Renal pelvis (tissue), 12 donors: ENCODE data around the gene PCDH19. TPM values are rescaled to one million over a fixed set of nuclear protein-coding genes. Genes with fewer than 3 reads are reported as not detected.
"Not testable (repeated sequence)": the region's sequence is repeated elsewhere in the genome, so short reads cannot be mapped to it uniquely, and the experiment has no call there.

Experiments used
- DNase-seq: peaks from one replicate; pipeline ENCODE4 v3.0.0-alpha.2; 2013
- long read RNA-seq, 16 experiments: transcript quantifications; one replicate each; lab custom pipeline, GENCODE V29; 2026
- polyA plus RNA-seq, 3 donors: library from polyadenylated mRNA; unstranded; fragments of 120-200 nt; gene quantifications; one replicate each; pipeline ENCODE4 v1.2.1, GENCODE V29; 2013; ENCODE audit not compliant: insufficient read length in 3 of 3

Gene PCDH19, protein sequence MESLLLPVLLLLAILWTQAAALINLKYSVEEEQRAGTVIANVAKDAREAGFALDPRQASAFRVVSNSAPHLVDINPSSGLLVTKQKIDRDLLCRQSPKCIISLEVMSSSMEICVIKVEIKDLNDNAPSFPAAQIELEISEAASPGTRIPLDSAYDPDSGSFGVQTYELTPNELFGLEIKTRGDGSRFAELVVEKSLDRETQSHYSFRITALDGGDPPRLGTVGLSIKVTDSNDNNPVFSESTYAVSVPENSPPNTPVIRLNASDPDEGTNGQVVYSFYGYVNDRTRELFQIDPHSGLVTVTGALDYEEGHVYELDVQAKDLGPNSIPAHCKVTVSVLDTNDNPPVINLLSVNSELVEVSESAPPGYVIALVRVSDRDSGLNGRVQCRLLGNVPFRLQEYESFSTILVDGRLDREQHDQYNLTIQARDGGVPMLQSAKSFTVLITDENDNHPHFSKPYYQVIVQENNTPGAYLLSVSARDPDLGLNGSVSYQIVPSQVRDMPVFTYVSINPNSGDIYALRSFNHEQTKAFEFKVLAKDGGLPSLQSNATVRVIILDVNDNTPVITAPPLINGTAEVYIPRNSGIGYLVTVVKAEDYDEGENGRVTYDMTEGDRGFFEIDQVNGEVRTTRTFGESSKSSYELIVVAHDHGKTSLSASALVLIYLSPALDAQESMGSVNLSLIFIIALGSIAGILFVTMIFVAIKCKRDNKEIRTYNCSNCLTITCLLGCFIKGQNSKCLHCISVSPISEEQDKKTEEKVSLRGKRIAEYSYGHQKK (N-terminal part only)
- polyA plus RNA-seq, result 1 to 10 TPM; 1.6 to 2.8 (median 2.3) TPM
- long read RNA-seq, donor 1, result 0 reads
- long read RNA-seq, donor 2, result 0 reads
- long read RNA-seq, donor 3, result 0 reads
- long read RNA-seq, donor 4, result 0 reads
- long read RNA-seq, donor 5, result 0 reads
- long read RNA-seq, donor 6, result 0 reads
- long read RNA-seq, donor 7, full-length matches to known transcripts, result 1 of 1 reads
- long read RNA-seq, donor 7, partial matches to known transcripts, result 0 of 1 reads
- long read RNA-seq, donor 7, other reads (novel, unspliced or antisense), result 0 of 1 reads
- long read RNA-seq, donor 8, result 0 reads
- long read RNA-seq, donor 9, result 0 reads
- long read RNA-seq, donor 10, result 0 reads
- long read RNA-seq, donor 11, result 0 reads
- long read RNA-seq, donor 12, result 0 reads
- long read RNA-seq, donor 13, result 0 reads
- long read RNA-seq, donor 14, result 0 reads
- long read RNA-seq, donor 15, result 0 reads
- long read RNA-seq, donor 16, result 0 reads

- no peak for DNase-seq
Observed at GRCh38 chrX:100409610-100410590, at the start of gene PCDH19. PCDH19 (minus strand) TSS chrX:100410273; CDS start chrX:100408597, 1,676 bp downstream.

DNA sequence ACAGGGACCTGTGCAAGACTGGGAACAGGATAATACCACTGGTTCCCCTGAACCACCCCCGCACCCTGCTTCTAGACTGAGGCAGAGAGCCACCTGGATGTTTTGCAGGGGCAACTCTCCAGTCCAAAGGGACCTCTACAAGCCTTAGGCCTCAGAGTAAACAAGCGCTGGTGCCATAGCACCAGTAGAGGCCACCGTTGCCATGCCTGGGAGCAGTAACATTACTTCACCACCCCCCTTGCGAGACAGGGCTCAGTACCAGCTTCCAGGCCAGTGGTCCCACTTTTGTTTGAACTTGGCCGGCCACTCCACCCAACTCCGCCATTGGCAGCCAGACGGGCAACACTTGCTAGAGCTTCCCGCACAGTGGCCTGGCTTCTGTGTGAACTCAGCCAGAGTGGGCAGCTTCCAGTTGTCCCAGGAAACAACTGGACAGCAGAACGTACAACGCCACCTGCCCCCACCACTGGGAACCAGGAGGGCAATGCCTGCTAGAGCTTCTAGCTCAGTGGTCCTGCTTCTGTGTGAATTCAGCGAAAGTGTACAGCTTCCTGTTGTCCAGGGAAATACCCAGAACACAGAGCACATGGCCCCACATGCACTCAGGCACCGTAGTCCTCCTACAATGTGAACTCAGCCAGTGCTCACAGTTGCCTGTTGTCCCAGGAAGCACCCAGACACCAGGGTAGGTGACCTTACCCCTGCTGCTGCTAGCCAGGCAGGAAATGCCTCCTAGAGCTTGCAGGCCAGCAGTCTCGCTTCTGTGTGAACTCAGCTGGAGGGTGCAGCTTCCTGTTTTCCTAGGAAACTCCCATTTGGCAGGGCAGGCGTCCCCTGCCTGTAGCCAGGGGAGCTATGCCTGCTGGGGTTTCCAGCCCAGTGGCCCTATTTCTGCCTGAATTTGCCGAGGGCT is 39.9 kb upstream of the PCDH19 start:
- DNase-seq, result no peak

DNA sequence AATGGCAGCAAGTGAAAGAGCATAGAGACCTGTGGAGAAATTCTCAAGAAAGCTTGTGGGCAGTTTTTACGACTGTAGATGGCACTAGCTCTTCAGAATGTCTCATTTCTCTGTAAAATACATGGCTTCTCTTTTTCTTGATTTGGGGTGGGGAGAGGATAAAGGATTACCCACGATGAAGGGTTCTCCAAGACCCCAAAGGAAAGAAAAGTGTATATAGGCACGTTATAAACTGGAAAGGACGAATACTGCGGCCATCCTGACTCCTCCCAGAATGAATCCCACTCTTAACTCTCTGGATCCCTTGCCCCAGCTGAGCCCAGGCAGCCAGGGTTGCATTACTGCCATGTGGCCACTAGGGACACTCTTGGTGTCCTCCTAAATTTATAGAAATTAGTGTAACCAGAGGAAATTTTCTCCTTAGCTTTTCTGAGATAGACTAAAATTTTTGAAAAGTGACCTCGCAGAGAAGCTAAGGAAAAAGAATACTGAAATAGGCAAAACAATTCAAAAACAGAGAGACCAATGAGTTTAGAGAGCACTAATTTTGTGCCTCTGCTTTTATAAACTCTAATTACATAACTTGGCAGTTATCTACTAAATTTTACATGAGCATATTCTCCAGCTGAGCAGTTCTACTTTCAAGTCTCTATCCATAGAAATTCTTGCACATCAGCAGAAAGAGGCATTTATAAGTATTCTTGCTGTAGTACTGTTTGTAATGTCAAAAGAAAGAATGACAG is 37.8 kb upstream of the PCDH19 start:
- no peak for DNase-seq

GRCh38 chrX:100445593-100445992 is 35.5 kb upstream of the PCDH19 start:
- no peak for DNase-seq

DNA sequence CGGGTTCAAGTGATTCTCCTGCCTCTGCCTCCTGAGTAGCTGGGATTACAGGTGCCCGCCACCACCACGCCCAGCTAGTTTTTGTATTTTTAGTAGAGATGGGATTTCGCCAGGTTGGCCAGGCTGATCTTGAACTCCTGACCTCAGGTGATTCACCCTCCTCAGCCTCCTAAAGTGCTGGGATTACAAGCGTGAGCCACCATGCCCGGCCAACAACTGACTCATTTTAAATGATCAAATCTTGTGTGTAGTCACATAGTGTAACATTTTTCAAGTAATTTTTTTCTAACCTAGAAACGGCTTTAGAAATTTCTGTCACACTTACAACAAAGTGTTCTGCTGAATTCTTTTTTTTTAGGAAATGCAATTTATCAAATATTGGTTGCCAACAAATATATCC is 31.2 kb upstream of the PCDH19 start:
- not testable (repeated sequence) for DNase-seq

GRCh38 chrX:100440006-100440405 is 29.9 kb upstream of the PCDH19 start:
- no peak for DNase-seq

DNA sequence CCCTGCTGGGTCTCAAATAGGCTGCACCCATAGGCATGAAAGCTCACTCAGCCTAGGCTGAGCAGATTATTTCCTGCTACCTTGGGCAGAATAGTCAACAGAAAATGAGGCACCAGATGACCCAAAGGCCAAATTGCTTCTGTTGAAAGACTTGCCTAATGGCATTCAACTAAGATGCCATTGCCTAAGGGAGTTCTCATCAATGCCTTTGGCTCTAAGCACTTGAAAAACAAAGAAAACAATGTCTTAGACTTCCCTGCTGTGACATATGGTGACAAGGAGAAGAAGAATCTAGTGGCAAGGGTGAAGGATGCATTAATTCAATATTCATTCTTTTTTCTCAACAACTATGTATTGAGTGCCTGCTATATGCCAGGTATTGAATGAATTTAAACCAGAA is 25.7 kb upstream of the PCDH19 start:
- no peak for DNase-seq

DNA sequence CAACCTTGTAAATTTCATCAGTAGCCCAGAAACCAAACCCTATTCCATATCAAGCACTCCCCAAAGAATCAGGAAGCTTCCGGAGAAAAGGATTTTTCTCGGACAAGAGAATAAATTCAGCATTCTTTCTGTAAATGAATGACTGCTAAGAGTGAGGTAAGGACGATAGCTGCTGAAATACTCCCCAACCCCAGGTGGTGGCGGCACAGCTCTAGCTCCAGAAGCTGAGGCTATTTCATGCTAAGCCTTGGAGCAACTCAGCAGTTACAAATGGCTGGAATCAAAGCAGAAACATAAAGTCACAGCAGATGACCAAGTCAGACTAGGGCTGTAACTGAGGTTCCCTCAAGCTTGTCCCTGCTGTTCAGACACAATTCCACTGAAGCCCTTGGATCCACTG is 13.9 kb upstream of the PCDH19 start:
- DNase-seq, result no peak

DNA sequence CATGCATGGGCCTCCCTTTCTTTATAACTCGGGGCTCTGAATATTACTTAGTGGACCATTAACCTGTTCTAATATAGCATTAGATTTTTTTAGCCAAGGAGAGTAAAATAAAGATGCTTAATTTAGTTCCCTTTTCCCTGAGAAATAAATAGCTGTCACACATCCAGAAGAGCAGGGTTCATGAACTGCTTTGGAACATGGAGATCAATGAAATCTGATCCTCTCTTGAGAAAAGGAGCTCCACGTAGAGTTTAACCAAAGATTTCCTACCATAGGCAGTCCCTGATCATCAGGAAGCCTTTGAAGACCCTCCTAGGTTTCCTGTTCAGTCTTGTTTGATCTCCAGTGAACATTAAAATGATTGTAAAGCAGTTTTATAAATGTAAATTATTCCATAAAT is 8.5 kb upstream of the PCDH19 start:
- DNase-seq, result no peak

GRCh38 chrX:100417681-100418080 is 7.6 kb upstream of the PCDH19 start:
- no peak for DNase-seq

GRCh38 chrX:100413229-100413628 is 3.2 kb upstream of the PCDH19 start:
- no peak for DNase-seq

GRCh38 chrX:100411802-100412715 is 2.0 kb upstream of the PCDH19 start:
- no peak for DNase-seq

DNA sequence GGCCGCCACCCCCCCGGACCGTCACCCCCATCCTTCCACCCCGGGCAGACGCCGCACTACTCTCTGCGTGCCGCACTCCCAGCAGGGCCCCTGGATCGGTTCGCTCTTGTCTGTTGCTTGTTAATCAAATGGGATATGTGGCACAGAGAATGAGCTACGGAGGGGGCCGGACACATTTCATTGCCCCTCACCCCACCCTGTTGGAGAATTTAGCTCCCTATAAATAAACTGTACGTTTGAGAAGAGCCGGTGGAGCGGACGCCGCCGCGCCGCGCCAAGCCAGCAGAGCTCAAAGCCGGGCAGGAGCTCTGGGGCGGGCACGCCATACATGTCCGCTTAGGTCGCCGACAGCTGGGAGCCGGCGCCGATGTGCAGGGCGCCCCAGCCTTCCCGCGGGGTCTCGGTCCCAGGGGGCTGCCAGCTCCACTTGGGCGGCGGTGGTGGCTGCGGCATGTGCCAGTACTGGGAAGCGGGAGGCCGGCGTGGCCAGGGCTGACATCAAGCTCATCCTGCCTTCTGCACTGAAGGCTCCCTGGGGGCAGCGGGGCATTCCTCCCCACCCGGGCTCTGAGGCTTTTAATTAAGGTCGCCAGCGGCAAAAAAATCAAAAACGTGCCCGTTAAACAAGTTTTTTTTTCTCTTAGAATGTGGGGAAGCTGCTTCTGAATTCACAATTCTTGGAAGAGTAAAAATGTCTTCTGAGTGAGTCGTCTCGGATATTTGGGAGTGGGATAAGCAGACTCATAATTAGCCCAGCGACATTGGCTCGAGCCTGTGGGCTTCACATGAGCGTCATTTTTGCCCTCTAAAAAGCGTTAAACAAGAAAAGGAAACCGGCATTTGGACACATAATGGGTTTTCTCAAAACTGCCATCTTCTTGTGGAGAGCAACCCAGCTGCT is 1.1 kb upstream of the PCDH19 start:
- no peak for DNase-seq

GRCh38 chrX:100408713-100409609 is 1.1 kb downstream of the PCDH19 start:
- no peak for DNase-seq
